CD1c-positive myeloid dendritic cell (primary cell): ENCODE results near the gene FMO2.
"Not testable (repeated sequence)": the region's sequence is repeated elsewhere in the genome, so short reads cannot be mapped to it uniquely, and the experiment has no call there.

Experiments used
- DNase-seq: peaks from one replicate; pipeline ENCODE4 v3.0.0-alpha.2; 2016; ENCODE audit errors: extremely low spot score

FMO2 gene

GRCh38 chr1:171219346-171220080 lies 34.4 kb downstream of the FMO2 start:
- DNase-seq, result no peak

- no peak for DNase-seq
Observed at GRCh38 chr1:171220081-171220420, 35.0 kb downstream of the FMO2 start.

GRCh38 chr1:171220581-171221054 lies 35.5 kb downstream of the FMO2 start:
- DNase-seq, result no peak

- DNase-seq, result no peak
Observed at GRCh38 chr1:171221665-171222591, 36.8 kb downstream of the FMO2 start.

GRCh38 chr1:171222936-171223335 lies 37.8 kb downstream of the FMO2 start:
- DNase-seq, result no peak

- peak; percentile 32 for DNase-seq
Observed at GRCh38 chr1:171224257-171224656, 39.2 kb downstream of the FMO2 start.

- peak; percentile 58 for DNase-seq
Observed at GRCh38 chr1:171226747-171227370, 41.8 kb downstream of the FMO2 start.

- DNase-seq, result no peak
Observed at GRCh38 chr1:171231326-171231725, 46.2 kb downstream of the FMO2 start.

GRCh38 chr1:171233183-171233582 lies 48.1 kb downstream of the FMO2 start:
- no peak for DNase-seq

GRCh38 chr1:171236231-171236630 lies 51.1 kb downstream of the FMO2 start:
- DNase-seq, result not testable (repeated sequence)

GRCh38 chr1:171243878-171244277 lies 58.8 kb downstream of the FMO2 start:
- no peak for DNase-seq

GRCh38 chr1:171245458-171246064 lies 60.5 kb downstream of the FMO2 start:
- DNase-seq, result peak; percentile 20

GRCh38 chr1:171247501-171247900 lies 62.4 kb downstream of the FMO2 start:
- no peak for DNase-seq

GRCh38 chr1:171248302-171248701 lies 63.2 kb downstream of the FMO2 start, which contains the start of gene FMO1:
Gene FMO1 (plus strand): TSS chr1:171248494. CDS start chr1:171258088, 9,594 bp downstream.
- no peak for DNase-seq

- no peak for DNase-seq
Observed at GRCh38 chr1:171248841-171249240, 63.7 kb downstream of the FMO2 start.

- no peak for DNase-seq
Observed at GRCh38 chr1:171250263-171250662, 65.2 kb downstream of the FMO2 start.

- DNase-seq, result peak; percentile 13
Observed at GRCh38 chr1:171251042-171251951, 66.2 kb downstream of the FMO2 start.

- no peak for DNase-seq
Observed at GRCh38 chr1:171251952-171252300, 66.8 kb downstream of the FMO2 start.

- DNase-seq, result no peak
Observed at GRCh38 chr1:171252482-171252881, 67.4 kb downstream of the FMO2 start.

GRCh38 chr1:171254859-171255258 lies 69.8 kb downstream of the FMO2 start:
- no peak for DNase-seq
